CD4-positive, alpha-beta memory T cell (primary cell): ENCODE measurements around the gene DARS1. TPM values are rescaled to one million over a fixed set of nuclear protein-coding genes. Genes with fewer than 3 reads are reported as not detected.

Experiments
- CTCF ChIA-PET: fragments of 350-600 bp; sonication (Branson Sonifier 250); formaldehyde crosslinking; loops from one replicate; lab custom pipeline; 2021; ENCODE audit warnings: inconsistent platforms; ENCODE audit not compliant: partially characterized antibody; lab: Charles Lee
- POLR2A ChIA-PET: fragments of 350-600 bp; sonication (Branson Sonifier 250); formaldehyde crosslinking; loops from one replicate; lab custom pipeline; 2021; ENCODE audit not compliant: partially characterized antibody; lab: Charles Lee
- DNase-seq, 5 donors: peaks; one replicate each; pipeline versions ENCODE4 v3.0.0 to v3.0.0-alpha.2; 2020 to 2022; ENCODE audit warnings: mixed read lengths in 1 of 5
- H3K27ac ChIP-seq: one replicate; pipeline ENCODE4 v1.7.0; 2013; ENCODE audit warnings: low read depth, low read length
- H3K27me3 ChIP-seq: 2 replicates; pipeline ENCODE4 v1.7.0; 2013; ENCODE audit warnings: mild to moderate bottlenecking, low read length, moderate library complexity; ENCODE audit not compliant: insufficient read depth
- H3K36me3 ChIP-seq: 2 replicates; pipeline ENCODE4 v1.7.0; 2013; ENCODE audit warnings: mild to moderate bottlenecking, low read length, moderate library complexity; ENCODE audit not compliant: insufficient read depth
- H3K4me1 ChIP-seq: 2 replicates; pipeline ENCODE4 v1.7.0; 2013; ENCODE audit warnings: mild to moderate bottlenecking, low read length, moderate library complexity; ENCODE audit not compliant: insufficient read depth
- H3K4me3 ChIP-seq, 2 donors: one replicate each; pipeline ENCODE4 v1.7.0; 2013; ENCODE audit warnings: low read length in 2 of 2, mild to moderate bottlenecking in 1 of 2
- H3K9me3 ChIP-seq, 2 donors: one replicate each; pipeline ENCODE4 v1.7.0; 2013; ENCODE audit warnings: low read length in 2 of 2, control low read depth in 1 of 2; ENCODE audit not compliant: control insufficient read depth in 1 of 2
- H3K27ac Mint-ChIP-seq, 7 donors: one replicate each; pipeline ENCODE4 v1.8.0; 2020 to 2021; ENCODE audit warnings: mixed read lengths in 7 of 7, mild to moderate bottlenecking in 6 of 7, inconsistent platforms in 3 of 7, moderate library complexity in 3 of 7
- H3K27me3 Mint-ChIP-seq, 2 donors: one replicate each; pipeline ENCODE4 v1.8.0; 2020 to 2021; ENCODE audit warnings: mixed read lengths in 2 of 2
- H3K36me3 Mint-ChIP-seq, 2 donors: one replicate each; pipeline ENCODE4 v1.8.0; 2020 to 2021; ENCODE audit warnings: mixed read lengths in 2 of 2, inconsistent platforms in 1 of 2, mild to moderate bottlenecking in 1 of 2
- H3K4me1 Mint-ChIP-seq, 4 donors: one replicate each; pipeline ENCODE4 v1.8.0; 2020 to 2021; ENCODE audit warnings: mixed read lengths in 4 of 4, mild to moderate bottlenecking in 1 of 4
- H3K4me3 Mint-ChIP-seq, 8 donors: one replicate each; pipeline ENCODE4 v1.8.0; 2020 to 2021; ENCODE audit warnings: mixed read lengths in 8 of 8, mild to moderate bottlenecking in 7 of 8, moderate library complexity in 6 of 8, inconsistent platforms in 3 of 8
- H3K9me3 Mint-ChIP-seq, 8 donors: one replicate each; pipeline ENCODE4 v1.8.0; 2020 to 2021; ENCODE audit warnings: mixed read lengths in 8 of 8, mild to moderate bottlenecking in 5 of 8, inconsistent platforms in 3 of 8, moderate library complexity in 1 of 8
- intact Hi-C: fragments of 100-400 bp; cut with micrococcal nuclease; formaldehyde crosslinking; loops from one replicate; pipeline ENCODE4 v1.15.1; 2023
- polyA plus RNA-seq, 2 donors: library from polyadenylated mRNA; unstranded; fragments of 300-500 nt; fragmentation: Illumina TruSeq; gene quantifications; one replicate each; pipeline ENCODE4 v1.2.3, GENCODE V29; 2021
- total RNA-seq, 2 experiments: library from RNA; stranded (reverse); gene quantifications; one replicate each; pipeline ENCODE4 v1.2.3, GENCODE V29; 2021

The DARS1 gene
- total and polyA plus RNA-seq, 4 experiments from 2014 or later: 84.9 to 230 (median 99.7) TPM

DNA sequence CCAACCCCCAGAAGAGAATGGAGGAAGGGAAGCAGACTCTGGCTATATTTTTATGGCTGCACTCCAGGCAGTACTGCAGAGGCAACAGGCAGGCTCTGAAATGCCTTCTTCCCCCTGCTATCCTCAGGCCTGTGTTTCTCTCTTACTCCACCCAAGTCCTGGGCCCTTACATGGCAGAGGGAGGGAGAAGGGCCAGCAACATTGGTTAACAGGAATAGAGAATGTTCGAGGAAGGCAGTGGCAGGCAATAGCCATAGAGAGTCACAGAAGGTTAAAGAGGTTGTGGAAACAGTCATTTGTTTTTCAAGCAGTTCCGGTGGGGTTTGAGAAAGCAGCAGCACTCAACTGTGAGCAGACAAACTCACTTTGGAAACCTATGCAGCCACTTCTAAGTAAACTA is 15.1 kb upstream of the DARS1 start:
- Mint-ChIP-seq H3K27me3 (no peaks in the 10 kb centered on the region), H3K4me3 (no peak overlapping the region), H3K27ac (peak overlapping the region in 2 of 7 donors; percentile 36 to 48), H3K9me3 (peaks cover 0 to 6% (median 0%) of the 10 kb centered on the region in 8 donors), H3K4me1 (peaks cover 7 to 11% (median 10%) of the 10 kb centered on the region in 4 donors), H3K36me3 (peaks cover 0 to 12% of the 10 kb centered on the region in 2 donors)
- intact Hi-C loops: no loop called here
- Histone ChIP-seq H3K4me1 (peaks cover 7% of the 10 kb centered on the region), H3K27ac (no peak overlapping the region), H3K36me3 (no peaks in the 10 kb centered on the region), H3K27me3 (no peaks in the 10 kb centered on the region), H3K9me3 (no peaks in the 10 kb centered on the region), H3K4me3 (no peak overlapping the region)
- CTCF ChIA-PET: no interaction called here
- DNase-seq: no peak
- POLR2A ChIA-PET: no interaction called here

DNA sequence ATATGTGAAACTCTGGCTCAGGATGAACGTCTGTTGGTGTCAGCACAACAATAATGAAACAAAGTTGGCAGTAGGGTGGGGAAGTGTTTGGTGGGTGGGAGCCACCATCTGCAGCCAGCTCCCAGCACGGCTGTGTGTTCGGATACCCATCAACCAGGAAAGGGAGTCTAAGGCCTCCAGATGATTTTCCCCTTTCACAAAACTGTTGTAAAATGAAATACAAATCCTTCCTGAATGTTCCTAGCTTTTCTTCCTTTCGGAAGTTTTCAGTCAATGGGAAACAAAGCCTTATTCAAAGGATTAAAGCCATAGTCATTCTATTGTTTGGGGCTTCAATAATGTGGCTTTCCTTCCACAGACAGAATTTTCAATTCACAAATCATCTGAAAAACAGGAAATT is 14.5 kb upstream of the DARS1 start:
- peaks cover 7 to 10% (median 9%) of the 10 kb centered on the region in 4 donors for H3K4me1 Mint-ChIP-seq
- H3K36me3 ChIP-seq: no peaks in the 10 kb centered on the region
- H3K4me3 Mint-ChIP-seq: no peak overlapping the region
- POLR2A ChIA-PET: no interaction called here
- H3K27me3 Mint-ChIP-seq: no peaks in the 10 kb centered on the region
- intact Hi-C loops: no loop called here
- DNase-seq: no peak
- H3K27me3 ChIP-seq: no peaks in the 10 kb centered on the region
- no peak overlapping the region for H3K4me3 ChIP-seq
- no peaks in the 10 kb centered on the region for H3K9me3 ChIP-seq
- H3K27ac Mint-ChIP-seq: no peak overlapping the region
- H3K36me3 Mint-ChIP-seq: peaks cover 0 to 12% of the 10 kb centered on the region in 2 donors
- peaks cover 0 to 6% (median 0%) of the 10 kb centered on the region in 8 donors for H3K9me3 Mint-ChIP-seq
- peaks cover 7% of the 10 kb centered on the region for H3K4me1 ChIP-seq
- H3K27ac ChIP-seq: no peak overlapping the region
- CTCF ChIA-PET: interaction anchor here (0.6 kb wide), 1 partner anchor 286 kb away, joined by 3 read pairs; no protein-coding TSS in a partner anchor

DNA sequence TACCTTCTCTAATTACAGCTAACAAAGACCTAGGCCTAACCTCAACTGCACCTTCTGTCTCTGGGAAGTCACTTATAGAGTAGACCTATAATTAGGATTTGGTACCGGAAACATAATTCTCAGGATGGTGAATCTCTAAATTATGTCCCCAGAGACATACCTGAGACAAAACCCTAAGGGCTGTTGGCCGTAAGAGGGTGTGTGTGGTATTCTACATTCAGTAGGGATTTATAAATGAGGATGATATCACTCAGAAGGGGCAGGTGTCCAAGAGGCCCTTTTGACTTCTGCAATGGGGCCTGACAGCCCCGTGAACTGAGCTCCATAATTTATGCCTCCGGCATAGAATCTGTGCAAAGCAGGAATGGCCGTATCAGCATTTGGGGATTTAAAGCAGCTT is 13.5 kb upstream of the DARS1 start:
- H3K27me3 ChIP-seq: no peaks in the 10 kb centered on the region
- DNase-seq: no peak
- H3K27ac ChIP-seq: no peak overlapping the region
- H3K36me3 Mint-ChIP-seq: peaks cover 0 to 9% of the 10 kb centered on the region in 2 donors
- intact Hi-C loops: no loop called here
- peaks cover 3 to 6% (median 4%) of the 10 kb centered on the region in 4 donors for H3K4me1 Mint-ChIP-seq
- H3K9me3 ChIP-seq: no peaks in the 10 kb centered on the region
- no peak overlapping the region for H3K4me3 Mint-ChIP-seq
- no peaks in the 10 kb centered on the region for H3K27me3 Mint-ChIP-seq
- peaks cover 4% of the 10 kb centered on the region for H3K4me1 ChIP-seq
- H3K9me3 Mint-ChIP-seq: peaks cover 0 to 5% (median 0%) of the 10 kb centered on the region in 8 donors
- H3K27ac Mint-ChIP-seq: no peak overlapping the region
- no peaks in the 10 kb centered on the region for H3K36me3 ChIP-seq
- POLR2A ChIA-PET: no interaction called here
- H3K4me3 ChIP-seq: no peak overlapping the region
- CTCF ChIA-PET: interaction anchor here (1.3 kb wide), 1 partner anchor 85 kb away, joined by 5 read pairs; no protein-coding TSS in a partner anchor

DNA sequence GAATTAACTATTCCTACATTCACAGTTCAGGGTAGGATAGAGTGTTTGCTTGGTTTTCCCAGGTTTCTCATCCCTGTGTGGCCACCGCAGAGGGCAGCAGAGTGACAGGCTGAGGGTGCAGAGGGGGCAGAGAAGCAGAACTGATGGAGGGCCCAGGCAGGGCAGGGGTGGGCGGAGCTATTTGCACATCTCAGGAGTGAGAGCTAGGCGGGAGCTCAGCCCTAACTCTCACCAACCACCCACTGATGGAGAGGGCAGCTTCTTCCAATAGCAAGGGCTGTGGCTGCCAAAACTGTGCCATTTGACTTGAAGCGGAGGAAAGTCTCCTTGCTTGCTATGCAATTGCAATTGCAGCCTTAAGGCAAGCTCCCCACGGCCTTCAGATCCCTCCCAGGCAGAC is 12.0 kb upstream of the DARS1 start:
- Histone ChIP-seq H3K4me1 (no peaks in the 10 kb centered on the region), H3K27ac (no peak overlapping the region), H3K36me3 (no peaks in the 10 kb centered on the region), H3K4me3 (no peak overlapping the region), H3K27me3 (no peaks in the 10 kb centered on the region), H3K9me3 (no peaks in the 10 kb centered on the region)
- ChIA-PET CTCF (interaction anchor here (0.6 to 1.9 kb wide), 3 partner anchors 8 to 379 kb away, joined by 3 to 5 read pairs (median 5); no protein-coding TSS in a partner anchor), POLR2A (interaction anchor here (0.5 to 1.0 kb wide), 3 partner anchors 10 to 120 kb away, joined by 3 to 6 read pairs (median 3); partner anchors contain the start of gene DARS1)
- peaks cover 0 to 4% of the 10 kb centered on the region in 2 donors for H3K36me3 Mint-ChIP-seq
- peak overlapping the region in 1 of 7 donors; percentile 64 for H3K27ac Mint-ChIP-seq
- H3K4me3 Mint-ChIP-seq: no peak overlapping the region
- no peaks in the 10 kb centered on the region for H3K27me3 Mint-ChIP-seq
- H3K4me1 Mint-ChIP-seq: peaks cover 0 to 2% (median under 1%) of the 10 kb centered on the region in 4 donors
- DNase-seq: no peak
- peaks cover 0 to 2% (median 0%) of the 10 kb centered on the region in 8 donors for H3K9me3 Mint-ChIP-seq
- intact Hi-C loops: no loop called here

DNA sequence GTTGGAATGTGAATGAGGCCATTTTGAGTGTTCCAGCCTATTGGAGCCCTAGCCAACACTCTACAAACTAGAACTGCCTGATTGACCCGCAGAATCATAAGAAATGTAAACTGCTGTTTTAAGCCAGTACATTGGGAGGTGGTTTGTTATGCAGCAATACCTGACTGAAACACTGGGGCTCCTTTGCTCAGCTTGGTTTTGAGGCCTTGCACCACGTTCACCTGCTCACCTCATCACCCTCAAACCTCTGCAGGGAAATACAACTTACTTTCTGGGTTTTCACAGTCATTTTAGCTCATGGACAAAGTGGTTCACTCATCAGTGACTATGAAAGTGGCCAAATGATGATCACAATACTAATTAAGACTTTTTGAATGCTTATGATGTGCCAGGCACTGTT is 10.9 kb upstream of the DARS1 start:
- Mint-ChIP-seq H3K4me1 (peaks cover 0 to 2% (median under 1%) of the 10 kb centered on the region in 4 donors), H3K27ac (no peak overlapping the region), H3K36me3 (peaks cover 0 to 4% of the 10 kb centered on the region in 2 donors), H3K27me3 (no peaks in the 10 kb centered on the region), H3K9me3 (peaks cover 0 to 2% (median 0%) of the 10 kb centered on the region in 8 donors), H3K4me3 (no peak overlapping the region)
- Histone ChIP-seq H3K27me3 (no peaks in the 10 kb centered on the region), H3K27ac (no peak overlapping the region), H3K4me1 (no peaks in the 10 kb centered on the region), H3K36me3 (no peaks in the 10 kb centered on the region), H3K4me3 (no peak overlapping the region), H3K9me3 (no peaks in the 10 kb centered on the region)
- no peak for DNase-seq
- intact Hi-C loops: no loop called here
- POLR2A ChIA-PET: no interaction called here
- CTCF ChIA-PET: interaction anchor here (1.5 to 1.9 kb wide), 2 partner anchors 9 to 380 kb away, joined by 5 read pairs; no protein-coding TSS in a partner anchor

DNA sequence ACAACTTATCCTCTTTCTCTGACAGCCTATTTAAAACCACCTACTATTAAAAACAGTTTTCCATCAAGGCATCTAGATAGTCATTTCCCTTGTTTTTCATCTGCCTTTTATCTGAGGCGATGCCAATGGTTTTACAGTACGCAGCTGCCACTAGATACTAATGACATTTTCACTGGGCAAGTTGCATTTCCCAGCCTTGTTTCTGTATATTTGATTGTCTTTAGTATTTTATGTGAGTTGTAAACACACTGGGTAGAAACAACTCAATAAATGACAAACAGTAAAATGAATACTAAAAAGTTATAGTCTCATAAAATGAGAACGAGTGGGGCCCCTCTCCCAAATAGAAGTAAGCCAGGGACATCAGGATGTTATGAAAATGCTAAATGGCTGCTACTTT is 8.9 kb upstream of the DARS1 start:
- no peak for DNase-seq
- no peak overlapping the region for H3K27ac ChIP-seq
- H3K27me3 ChIP-seq: no peaks in the 10 kb centered on the region
- no peaks in the 10 kb centered on the region for H3K9me3 ChIP-seq
- Mint-ChIP-seq H3K36me3 (no peaks in the 10 kb centered on the region), H3K27me3 (no peaks in the 10 kb centered on the region), H3K4me1 (peaks cover 0 to 2% (median 0%) of the 10 kb centered on the region in 4 donors), H3K27ac (peak overlapping the region in 1 of 7 donors; percentile 16), H3K9me3 (peaks cover 0 to 2% (median 0%) of the 10 kb centered on the region in 8 donors), H3K4me3 (no peak overlapping the region)
- no peak overlapping the region for H3K4me3 ChIP-seq
- POLR2A ChIA-PET: no interaction called here
- intact Hi-C loops: no loop called here
- H3K4me1 ChIP-seq: no peaks in the 10 kb centered on the region
- CTCF ChIA-PET: interaction anchor here (1.3 kb wide), 1 partner anchor 10 kb away, joined by 4 read pairs; no protein-coding TSS in a partner anchor
- no peaks in the 10 kb centered on the region for H3K36me3 ChIP-seq

DNA sequence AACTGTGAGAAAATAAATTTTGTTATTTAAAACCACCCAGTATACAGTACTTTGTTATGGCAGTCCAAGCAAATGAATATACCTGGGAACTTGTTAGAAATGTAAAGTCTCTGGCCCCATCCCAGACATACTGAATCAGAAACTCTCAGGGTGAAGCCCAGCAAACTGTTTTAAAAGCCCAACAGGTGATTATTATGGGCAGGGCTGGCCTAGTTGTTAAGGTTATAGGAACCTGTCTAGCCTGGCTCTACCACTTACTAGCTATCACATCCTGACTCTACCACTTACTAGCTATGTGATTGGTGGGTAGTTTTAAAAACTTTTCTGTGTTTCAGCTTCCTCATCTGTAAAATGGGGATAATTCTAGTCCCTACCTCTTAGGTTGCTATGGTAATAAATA is 8.0 kb upstream of the DARS1 start:
- no peaks in the 10 kb centered on the region for H3K36me3 Mint-ChIP-seq
- intact Hi-C loops: no loop called here
- H3K27ac Mint-ChIP-seq: no peak overlapping the region
- ChIA-PET POLR2A (no interaction called here), CTCF (interaction anchor here (0.5 to 1.3 kb wide), 2 partner anchors 11 to 80 kb away, joined by 3 to 4 read pairs; no protein-coding TSS in a partner anchor)
- Histone ChIP-seq H3K36me3 (no peaks in the 10 kb centered on the region), H3K4me1 (no peaks in the 10 kb centered on the region), H3K27ac (no peak overlapping the region), H3K27me3 (no peaks in the 10 kb centered on the region), H3K4me3 (no peak overlapping the region), H3K9me3 (no peaks in the 10 kb centered on the region)
- peaks cover 0 to 2% (median 0%) of the 10 kb centered on the region in 4 donors for H3K4me1 Mint-ChIP-seq
- no peak overlapping the region for H3K4me3 Mint-ChIP-seq
- peaks cover 0 to 2% (median 0%) of the 10 kb centered on the region in 8 donors for H3K9me3 Mint-ChIP-seq
- no peaks in the 10 kb centered on the region for H3K27me3 Mint-ChIP-seq
- DNase-seq: no peak
